DMS 273 (cell line): Measurements from ENCODE around the gene ZBTB16.

ENCODE experiments used
- DNase-seq: peaks from one replicate; lab custom pipeline; 2025; ENCODE audit not compliant: unreplicated experiment; lab: John Stamatoyannopoulos, UW

ZBTB16 gene

GRCh38 chr11:114102993-114103896, 43.7 kb downstream of the ZBTB16 start:
- DNase-seq: no peak

- no peak for DNase-seq
Measured at GRCh38 chr11:114105611-114106010, 46.1 kb downstream of the ZBTB16 start.

GRCh38 chr11:114106047-114106446, 46.5 kb downstream of the ZBTB16 start:
- DNase-seq: no peak

GRCh38 chr11:114106986-114107385, 47.5 kb downstream of the ZBTB16 start:
- DNase-seq: no peak

GRCh38 chr11:114108501-114109205, 49.1 kb downstream of the ZBTB16 start:
- no peak for DNase-seq

- no peak for DNase-seq
Measured at GRCh38 chr11:114109206-114110090, 49.9 kb downstream of the ZBTB16 start.

DNA sequence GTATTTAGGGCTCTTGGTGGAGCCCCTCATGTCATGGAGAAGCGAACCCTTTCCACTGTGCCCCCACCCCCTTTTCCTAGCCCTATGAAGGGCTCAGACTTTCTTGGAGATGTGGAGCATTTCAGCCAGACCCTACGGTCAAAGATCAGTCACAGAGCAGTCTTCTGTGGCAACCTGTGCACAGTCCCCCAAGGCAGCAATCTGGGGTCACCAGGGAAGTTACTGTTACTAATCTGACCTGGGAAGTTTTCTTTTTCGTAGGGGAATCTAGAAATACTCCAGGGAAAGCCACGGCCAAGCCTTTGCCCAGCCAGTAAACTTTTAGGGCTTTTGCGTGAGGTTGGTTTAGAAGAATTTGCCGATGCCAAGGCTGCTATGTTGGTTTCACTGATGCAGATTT, 50.6 kb downstream of the ZBTB16 start:
- DNase-seq: no peak

- DNase-seq: no peak
Measured at GRCh38 chr11:114110952-114111947, 51.7 kb downstream of the ZBTB16 start.

GRCh38 chr11:114115451-114115928, 56.0 kb downstream of the ZBTB16 start:
- DNase-seq: no peak

DNA sequence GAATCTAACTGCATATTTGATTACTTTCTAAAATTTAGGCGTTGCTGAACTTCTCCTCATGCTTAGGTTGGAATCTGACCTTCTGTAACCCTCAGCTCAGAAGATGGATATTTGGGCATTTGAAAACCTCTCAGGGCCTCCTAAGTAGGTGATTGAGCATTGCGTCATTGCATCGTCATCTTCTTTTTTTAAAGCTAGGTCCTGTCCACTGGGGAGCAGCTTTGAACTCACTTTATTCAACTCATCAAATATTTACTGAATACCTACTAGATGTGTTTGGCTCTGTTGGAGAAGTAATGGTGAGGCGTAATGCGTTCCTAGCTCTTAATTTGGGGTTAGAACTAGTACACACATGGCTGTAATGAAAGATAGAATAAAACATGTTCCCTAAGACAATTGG, 56.8 kb downstream of the ZBTB16 start:
- no peak for DNase-seq

- no peak for DNase-seq
Measured at GRCh38 chr11:114116800-114117199, 57.3 kb downstream of the ZBTB16 start.

DNA sequence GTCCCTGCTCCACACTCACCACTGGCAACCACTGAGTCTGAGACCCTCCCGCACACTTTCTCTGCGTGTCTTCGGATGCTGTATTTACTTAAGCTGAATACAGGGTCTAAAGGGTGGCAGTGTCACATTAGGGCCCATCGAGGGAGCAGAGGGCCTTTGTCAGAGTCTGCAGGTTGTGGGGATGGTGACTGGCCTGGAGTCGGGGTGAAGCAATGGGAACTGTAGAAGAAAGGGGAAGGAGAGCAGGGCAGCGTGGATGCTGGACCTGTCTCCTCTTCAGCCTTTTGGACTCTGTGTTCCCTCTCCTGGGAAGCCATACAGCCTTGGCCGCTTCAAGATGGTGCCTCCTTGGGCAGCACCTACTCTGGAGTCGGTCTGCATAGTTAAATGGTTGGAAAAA, 61.1 kb downstream of the ZBTB16 start:
- no peak for DNase-seq

- DNase-seq: no peak
Measured at GRCh38 chr11:114121138-114121537, 61.6 kb downstream of the ZBTB16 start.

GRCh38 chr11:114121804-114122504, 62.4 kb downstream of the ZBTB16 start:
- no peak for DNase-seq

DNA sequence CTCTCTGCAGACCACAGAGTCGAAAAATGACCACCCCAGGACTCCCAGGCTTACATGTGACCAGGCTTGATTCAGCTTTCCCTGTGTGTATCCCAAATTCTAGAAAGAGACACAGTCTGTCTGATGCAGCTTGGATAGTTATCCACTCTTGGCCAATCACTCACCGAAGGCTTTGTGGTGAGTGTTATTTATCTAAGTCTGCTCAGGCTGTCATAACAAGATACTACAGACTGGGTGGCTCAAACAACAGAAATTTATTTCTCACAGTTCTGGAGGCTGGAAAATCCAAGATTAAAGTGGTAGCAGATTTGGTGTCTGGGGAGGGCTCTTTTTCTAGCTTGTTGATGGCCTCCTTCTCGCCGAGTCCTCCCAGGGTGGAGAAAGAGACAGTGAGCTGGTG, 63.2 kb downstream of the ZBTB16 start:
- no peak for DNase-seq

- no peak for DNase-seq
Measured at GRCh38 chr11:114123692-114124330, 64.3 kb downstream of the ZBTB16 start.

- DNase-seq: no peak
Measured at GRCh38 chr11:114124601-114125144, 65.2 kb downstream of the ZBTB16 start.

DNA sequence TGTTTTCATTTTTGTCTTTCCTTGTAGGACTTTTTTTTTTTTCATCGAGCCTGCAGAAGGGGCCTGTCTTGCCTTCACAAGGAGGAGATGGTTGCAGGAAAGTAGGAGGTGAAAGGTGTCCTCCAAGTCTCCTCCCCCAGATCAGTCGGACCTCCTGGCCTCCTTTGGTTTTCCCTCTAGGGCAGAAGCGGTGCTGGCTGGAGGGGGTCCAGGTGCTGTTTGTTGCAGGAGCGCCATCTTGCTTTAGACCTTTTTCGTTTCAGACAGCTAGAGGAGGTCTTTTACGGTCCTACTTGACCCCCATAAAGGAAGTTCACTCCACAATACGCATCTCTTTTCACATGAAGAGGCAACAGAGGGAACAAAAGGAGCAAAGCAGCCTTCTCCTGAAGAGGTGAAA, 66.0 kb downstream of the ZBTB16 start:
- no peak for DNase-seq

GRCh38 chr11:114125959-114126358, 66.4 kb downstream of the ZBTB16 start:
- DNase-seq: no peak
